AG20443 (cell line): ENCODE data around the gene PRPF19.
A peak's percentile ranks its signal among the peaks of the same experiment; 100 is the strongest.

Source experiments
- DNase-seq: peaks from one replicate; pipeline ENCODE4 v3.0.0; 2012; ENCODE audit warnings: low spot score, mixed read lengths

The PRPF19 gene

DNA sequence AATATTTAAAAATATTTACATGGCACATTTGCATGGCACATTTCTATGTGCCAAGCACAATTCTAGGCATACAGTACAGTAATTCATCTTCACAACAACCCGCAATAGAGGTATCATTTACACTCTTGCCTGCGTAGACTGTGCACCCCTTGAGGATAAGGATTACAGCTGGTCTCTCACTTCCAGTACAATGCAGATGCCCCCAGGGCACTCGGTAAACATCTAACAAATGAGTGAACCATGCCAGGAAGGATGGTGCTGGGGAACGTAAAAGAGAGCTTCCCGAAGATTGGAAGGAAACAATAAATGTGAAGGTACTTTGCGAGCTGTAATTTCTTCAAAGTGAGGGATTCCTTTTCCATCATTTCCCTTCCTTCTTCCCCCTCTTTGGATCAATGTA lies 1.3 kb downstream of the PRPF19 start:
- DNase-seq = no peak

DNA sequence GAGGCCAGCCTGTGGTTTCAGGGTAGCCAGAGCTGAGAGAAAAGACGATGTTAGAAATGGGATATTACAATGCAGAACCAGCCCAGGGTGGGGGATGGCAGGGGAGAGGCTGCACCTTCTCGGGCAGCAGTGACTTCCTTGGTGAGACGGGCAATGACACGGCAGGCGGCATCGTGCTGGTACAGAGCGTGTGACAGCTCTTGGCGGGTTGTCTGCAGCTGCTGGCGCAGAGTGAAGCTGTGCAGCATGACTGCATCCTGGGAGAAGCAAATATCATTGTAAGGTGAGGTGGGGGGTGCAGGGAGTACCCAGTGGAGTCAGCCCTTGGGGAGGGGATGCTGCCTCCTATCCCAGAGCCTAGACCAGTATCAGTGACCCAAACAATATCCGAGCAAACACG lies 3.8 kb downstream of the PRPF19 start:
- DNase-seq = no peak

- no peak for DNase-seq
Measured at GRCh38 chr11:60900673-60901404, 5.5 kb downstream of the PRPF19 start.

GRCh38 chr11:60899977-60900376 lies 6.4 kb downstream of the PRPF19 start:
- no peak for DNase-seq

DNA sequence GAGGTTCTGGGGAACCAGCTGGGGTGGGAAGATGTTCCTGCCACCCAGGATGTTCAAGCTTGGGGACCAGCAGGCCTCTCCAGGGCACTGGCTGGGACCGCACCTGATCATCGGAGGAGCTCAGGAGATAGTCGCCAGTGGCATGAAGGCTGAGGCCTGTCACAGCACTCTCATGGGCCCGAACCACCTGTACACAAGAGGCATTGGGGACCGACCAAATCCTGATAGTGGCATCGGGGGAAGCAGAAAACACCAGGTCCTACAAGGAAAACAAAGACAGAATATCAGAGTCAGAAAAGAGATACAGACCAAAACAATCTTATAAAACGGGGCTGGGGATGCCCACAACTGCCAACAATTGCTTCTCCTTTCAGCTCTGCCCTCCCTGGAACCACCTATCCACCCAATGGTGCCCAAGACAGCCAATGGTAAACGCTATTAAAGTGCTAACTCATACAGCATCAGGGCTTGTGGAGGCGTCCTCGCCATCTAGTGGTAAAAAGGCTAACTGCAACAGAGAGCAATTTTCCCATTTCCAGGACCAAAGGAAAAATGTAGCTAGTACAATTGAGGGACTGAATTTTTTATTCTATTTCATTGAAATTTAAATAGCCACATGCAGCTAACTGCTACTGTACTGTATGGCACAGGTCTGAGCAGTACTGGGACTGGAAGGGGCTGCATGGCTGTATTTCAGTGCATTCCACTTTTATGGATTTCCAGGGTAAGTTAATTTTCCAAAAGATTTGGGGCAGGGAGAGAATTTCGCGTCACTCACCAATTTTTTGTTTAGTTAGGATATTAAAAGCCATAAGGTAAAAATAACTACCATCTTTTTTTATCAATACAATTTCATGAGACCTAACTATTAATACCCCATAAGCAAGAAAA lies 7.1 kb downstream of the PRPF19 start:
- DNase-seq = peak; percentile 78

- DNase-seq = no peak
Measured at GRCh38 chr11:60897496-60897895, 8.9 kb downstream of the PRPF19 start.

DNA sequence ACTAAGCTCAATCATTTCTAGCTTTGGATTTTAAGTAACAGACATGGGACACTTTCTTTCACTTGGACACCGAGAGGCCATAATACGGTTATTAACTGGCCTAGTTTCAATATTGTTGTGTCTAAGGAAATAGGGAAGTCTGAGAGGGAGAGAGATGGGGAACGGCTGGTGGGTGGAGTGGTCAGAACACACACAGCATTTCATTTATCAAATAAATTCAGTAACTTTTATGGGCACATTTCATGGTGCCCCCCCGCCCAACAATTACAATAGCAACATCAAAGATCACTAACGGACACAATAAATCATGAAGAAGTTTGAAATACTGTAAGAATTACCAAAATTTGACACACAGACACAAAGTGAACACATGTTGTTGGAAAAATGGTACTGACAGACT lies 10.7 kb downstream of the PRPF19 start:
- no peak for DNase-seq

- no peak for DNase-seq
Measured at GRCh38 chr11:60891103-60891741, 15.2 kb downstream of the PRPF19 start.

DNA sequence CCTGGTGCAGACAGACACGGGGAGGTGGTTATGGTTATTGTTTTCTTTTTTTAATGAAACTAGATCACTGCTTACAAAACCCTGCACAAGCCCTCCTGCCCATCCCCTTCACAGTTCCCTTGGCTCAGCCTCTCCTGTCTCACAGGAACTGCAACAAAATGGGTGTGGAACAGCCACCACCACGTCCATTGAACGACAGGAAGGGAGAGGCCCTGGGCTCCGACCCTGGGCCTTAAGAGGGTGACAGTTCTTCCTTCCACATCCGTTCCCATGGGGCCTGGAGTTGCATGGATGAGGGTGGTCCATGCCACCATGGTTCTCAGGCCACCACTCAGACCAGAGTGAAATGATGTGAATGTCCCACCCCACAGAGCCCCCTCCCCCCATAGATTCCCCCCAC lies 15.7 kb downstream of the PRPF19 start:
- DNase-seq = no peak

DNA sequence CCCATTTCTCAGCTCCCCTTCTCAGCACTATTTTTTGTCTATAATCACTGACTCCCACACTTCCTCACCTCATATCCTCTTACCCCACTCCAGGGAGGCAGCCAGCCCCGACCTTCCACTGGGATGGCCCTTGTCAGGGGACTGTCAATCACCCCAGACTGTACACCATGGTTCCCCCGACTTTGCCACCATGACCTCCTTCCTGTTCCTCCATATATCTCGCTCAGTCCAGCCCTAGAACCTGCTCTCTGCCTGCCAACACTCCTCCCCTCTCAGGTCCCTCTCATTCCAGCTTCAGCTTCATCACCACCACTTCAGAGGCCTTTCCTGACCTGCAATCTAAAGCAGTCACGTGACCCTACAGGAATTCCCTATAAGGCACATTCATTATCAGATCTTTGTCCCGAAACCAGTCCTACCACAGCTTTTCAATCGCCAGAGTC lies 16.5 kb downstream of the PRPF19 start:
- no peak for DNase-seq

- peak; percentile 69 for DNase-seq
Measured at GRCh38 chr11:60887556-60887955, 18.8 kb downstream of the PRPF19 start.

DNA sequence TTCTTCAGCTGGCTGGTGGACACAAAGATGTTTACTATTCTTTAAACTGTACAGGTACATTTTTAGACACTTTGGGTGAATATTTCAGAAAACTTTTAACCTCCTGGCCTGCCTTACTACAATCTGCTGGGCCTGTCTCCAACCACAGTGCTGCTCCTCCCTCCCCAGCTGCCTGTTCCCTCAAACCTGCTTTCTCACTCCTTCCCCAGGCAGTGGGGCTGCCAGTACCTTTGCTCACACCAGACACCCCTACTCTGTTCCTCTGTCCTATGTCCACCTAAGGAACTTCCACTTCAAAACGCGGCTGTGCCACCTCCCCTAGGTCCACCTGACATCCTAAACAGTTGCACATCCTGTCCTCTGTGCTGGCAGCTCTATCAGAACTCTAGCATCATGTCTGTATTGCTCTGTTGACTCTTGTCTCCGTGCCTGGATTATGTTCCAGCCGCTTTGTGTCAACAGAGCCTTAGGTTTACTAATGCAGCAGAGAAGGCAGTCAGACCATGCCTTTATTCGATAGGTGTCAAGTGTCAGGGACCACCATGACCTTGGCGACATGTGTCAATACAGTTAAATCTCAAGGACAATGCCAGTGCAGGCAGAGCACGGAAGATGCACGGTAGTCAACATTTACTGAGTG lies 25.6 kb downstream of the PRPF19 start:
- no peak for DNase-seq

DNA sequence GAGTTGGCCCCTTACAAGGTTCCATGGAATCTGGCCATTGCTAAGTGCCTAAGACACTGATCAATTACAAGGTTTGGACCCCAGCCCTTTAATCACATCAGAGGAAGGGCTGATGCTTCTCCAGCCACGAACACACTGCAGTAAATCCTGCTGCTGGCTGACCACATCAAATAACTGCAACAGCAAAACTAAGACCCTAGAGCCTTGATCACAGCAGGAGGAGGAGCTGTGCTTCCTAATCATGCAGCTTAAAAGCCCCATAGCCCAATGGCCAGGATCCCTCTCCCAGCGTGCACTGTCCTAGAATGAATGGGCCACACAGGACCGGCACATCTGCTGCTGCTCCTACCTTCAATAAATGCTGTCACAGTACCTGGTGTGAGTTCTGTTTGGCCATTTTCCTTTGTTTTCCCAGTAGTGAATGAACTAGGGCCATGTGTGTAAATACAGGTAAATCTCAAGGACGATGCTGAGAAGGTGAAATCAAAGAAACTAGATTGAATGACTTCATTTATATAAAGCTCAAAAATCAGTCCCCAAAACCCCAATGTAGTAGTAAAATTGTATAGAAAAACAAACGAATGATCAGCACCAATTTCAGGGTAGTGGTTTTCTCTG lies 26.3 kb downstream of the PRPF19 start:
- DNase-seq = no peak

- no peak for DNase-seq
Measured at GRCh38 chr11:60879104-60879503, 27.3 kb downstream of the PRPF19 start.

DNA sequence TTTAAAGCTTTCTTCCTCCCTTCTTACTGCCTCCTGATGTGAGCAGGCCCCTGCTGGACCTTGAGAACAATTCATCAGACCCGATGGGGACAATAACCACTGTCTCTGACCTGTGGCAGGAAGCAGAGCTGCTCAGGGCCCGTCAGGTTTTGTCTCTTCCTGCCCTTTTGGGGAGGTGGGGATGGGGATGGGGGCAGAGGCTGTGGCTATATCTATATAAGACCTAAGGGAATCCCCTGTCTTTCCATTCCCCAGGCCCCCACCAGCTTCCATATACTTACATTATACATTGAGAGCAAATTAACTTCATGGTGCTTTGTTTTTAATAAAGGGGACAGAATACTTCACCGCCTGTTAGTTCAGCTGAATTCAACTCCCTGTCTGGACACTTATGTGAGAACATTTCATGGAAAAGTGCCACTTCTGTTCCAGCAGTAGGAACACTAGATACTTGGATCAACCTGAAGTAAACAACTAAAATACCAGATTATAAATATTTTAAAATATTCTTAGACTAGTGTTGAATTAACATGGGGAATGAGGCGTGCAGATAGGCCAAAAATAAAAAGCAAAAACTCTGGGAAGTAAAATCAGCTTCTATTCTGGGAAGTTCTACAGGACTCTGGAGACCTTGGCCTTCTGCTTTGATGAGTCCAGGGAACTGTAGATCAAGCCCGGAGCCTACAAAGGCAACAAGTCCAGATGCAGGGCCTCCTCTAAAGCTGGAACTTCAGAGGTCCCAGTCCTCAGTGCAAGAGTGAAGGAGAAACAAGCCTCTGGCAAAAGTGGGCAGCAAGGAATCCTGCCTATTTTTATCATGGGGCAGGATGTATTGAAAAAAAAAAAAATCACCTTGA lies 27.9 kb downstream of the PRPF19 start:
- no peak for DNase-seq

GRCh38 chr11:60876168-60876485 lies 30.3 kb downstream of the PRPF19 start:
- DNase-seq = no peak

GRCh38 chr11:60875366-60876167 lies 30.8 kb downstream of the PRPF19 start:
- DNase-seq = no peak

DNA sequence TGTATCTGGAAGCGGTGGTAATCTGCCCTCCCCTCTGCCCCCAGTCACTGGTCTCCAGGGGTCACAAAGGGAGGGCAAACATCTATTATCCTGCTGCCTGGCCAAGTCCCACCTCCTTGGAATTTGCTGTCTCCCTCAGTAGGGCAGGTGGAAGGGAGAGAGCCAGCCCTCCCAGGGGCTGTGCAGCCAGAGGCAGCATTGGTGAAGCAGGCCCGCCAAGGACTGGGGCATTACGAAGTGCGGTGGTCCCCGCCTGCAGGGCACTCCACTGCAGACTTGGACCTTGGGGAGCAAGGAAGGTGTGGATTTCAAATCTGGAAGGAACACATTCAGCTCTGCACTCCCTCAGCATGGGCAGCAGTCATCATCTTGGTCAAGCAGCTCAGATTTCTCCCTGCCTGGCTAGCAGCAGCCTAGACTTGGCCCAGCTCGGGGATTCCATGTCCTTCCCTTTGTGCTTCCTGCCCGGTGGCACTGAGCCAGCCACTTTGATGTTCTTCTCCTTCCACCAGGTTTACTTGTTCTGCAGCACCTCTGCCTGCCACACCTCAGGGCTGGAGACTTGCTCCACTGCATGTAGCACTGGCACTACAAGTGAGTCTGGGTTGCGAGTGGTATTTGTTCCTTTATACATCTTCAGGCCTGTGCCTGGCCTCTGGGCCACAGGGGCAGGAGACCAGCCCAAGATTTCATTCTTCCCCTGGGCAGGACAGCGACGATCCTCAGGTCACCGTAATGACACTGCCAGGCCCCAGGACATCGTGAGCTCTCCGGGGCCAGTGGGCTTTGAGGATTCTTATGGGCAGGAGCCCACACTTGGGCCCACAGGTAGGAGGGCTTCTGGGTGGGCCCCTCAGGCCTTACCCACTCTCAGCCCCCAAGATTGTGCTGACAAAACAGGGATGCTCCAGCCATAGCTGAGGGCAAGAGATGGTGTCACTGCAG lies 31.7 kb downstream of the PRPF19 start:
- no peak for DNase-seq

DNA sequence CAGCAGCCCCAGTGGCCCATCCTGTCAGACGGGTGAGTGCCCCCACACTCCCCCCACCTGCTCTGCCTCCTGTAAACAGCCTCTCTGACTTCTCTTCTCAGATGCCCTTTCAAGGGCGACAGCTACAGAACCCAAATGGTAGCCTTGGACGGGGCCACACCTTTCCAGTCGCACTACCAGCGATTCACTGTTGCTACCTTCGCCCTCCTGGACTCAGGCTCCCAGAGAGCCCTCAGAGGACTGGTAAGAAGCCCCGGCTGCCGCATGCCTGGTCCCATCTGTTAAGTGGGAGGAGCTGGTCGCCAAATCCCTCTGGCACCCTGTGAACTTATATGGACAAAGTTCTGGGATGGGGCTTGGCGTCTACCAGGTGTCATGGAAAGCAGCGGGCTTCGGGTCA lies 32.9 kb downstream of the PRPF19 start:
- no peak for DNase-seq
